ENCODE results near the gene FBXW9. TPM values are rescaled to one million over a fixed set of nuclear protein-coding genes. Genes with fewer than 3 reads are reported as not detected.
"Not testable (repeated sequence)": the region's sequence is repeated elsewhere in the genome, so short reads cannot be mapped to it uniquely, and the experiment has no call there.

FBXW9 gene
- total RNA-seq, 4 donors from 2014 or later, result 5.9 to 13.7 (median 11.3) TPM

DNA sequence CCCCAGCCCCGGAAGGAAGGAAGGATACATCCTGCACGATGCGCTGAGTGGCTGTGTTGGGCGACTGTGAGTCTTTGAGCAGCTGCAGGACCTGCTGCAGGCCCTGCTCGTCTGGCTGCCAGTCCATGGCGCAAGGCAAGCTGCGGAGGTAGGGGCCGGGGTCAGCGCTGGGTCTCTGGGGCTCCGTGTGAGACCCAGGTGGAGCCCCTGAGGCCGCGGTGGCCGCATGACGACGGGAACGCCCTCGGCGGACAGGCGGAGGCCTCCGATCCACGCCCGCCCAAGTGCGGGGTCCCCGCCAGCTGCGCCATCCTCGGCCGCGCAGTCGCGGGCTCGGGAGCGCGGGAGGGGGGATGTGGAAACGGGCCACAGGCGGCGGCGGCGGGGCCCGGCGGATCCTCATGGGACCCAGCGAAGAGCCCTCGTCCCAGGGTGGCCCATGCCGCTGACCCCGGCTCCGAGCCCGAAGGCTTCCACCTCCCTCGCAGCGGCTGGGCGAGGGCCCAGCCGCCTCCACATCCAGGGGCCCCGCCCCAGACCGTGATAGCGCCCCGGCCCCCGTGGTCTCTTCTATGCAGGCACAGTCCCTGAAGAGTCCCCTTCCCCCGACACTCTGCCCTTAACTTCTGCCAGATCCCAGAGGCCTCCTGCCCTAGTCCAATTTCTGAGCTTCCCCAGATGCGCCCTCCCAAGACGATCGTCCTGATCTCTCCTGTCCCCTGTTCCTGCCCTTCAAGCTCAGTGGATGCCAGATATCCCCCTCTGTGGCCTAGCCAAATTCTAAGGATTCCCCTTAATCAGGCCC, 24.6 kb upstream of the FBXW9 start:
- no peaks in the 10 kb centered on the region for H3K9me3 ChIP-seq
- intact Hi-C loops (cut with DNase I), result no loop called here
- H3K36me3 ChIP-seq, result peaks cover 9 to 14% of the 10 kb centered on the region in 2 donors
- H3K4me3 ChIP-seq (replicated peaks in 1 of 3), result peak overlapping the region; percentile 61 to 90 (median 63)
- H3K27ac ChIP-seq, result peak overlapping the region in 2 of 3 donors; percentile 92 to 96
- peaks cover 22 to 25% of the 10 kb centered on the region in 2 donors for H3K4me1 ChIP-seq
- no peak for TF ChIP-seq POLR2A (IDR thresholded peaks at IDR 0.05)
- TF ChIP-seq, protein P1, sequence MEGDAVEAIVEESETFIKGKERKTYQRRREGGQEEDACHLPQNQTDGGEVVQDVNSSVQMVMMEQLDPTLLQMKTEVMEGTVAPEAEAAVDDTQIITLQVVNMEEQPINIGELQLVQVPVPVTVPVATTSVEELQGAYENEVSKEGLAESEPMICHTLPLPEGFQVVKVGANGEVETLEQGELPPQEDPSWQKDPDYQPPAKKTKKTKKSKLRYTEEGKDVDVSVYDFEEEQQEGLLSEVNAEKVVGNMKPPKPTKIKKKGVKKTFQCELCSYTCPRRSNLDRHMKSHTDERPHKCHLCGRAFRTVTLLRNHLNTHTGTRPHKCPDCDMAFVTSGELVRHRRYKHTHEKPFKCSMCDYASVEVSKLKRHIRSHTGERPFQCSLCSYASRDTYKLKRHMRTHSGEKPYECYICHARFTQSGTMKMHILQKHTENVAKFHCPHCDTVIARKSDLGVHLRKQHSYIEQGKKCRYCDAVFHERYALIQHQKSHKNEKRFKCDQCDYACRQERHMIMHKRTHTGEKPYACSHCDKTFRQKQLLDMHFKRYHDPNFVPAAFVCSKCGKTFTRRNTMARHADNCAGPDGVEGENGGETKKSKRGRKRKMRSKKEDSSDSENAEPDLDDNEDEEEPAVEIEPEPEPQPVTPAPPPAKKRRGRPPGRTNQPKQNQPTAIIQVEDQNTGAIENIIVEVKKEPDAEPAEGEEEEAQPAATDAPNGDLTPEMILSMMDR (IDR thresholded peaks at IDR 0.05), result no peak
- no peaks in the 10 kb centered on the region for H3K27me3 ChIP-seq
- peak; percentile 14 to 20 for DNase-seq
- 4 to 13% methylated on average over 13 to 18 of the region's 59 CpGs for WGBS, 2 donors

- intact Hi-C loops (cut with DNase I), result no loop called here
- Histone ChIP-seq H3K36me3 (peaks cover 13 to 20% of the 10 kb centered on the region in 2 donors), H3K4me3 (replicated peaks in 1 of 3) (peak overlapping the region in 1 of 3 donors; percentile 90), H3K9me3 (no peaks in the 10 kb centered on the region), H3K27me3 (no peaks in the 10 kb centered on the region), H3K27ac (no peak overlapping the region), H3K4me1 (peaks cover 22 to 25% of the 10 kb centered on the region in 2 donors)
- WGBS, 2 donors, result 90% methylated on average over 10 of the region's 10 CpGs
- DNase-seq, result no peak
- TF ChIP-seq, protein P1 (IDR thresholded peaks at IDR 0.05), result no peak
- no peak for TF ChIP-seq POLR2A (IDR thresholded peaks at IDR 0.05)
Observed at GRCh38 chr19:12720296-12720695, 23.9 kb upstream of the FBXW9 start.

DNA sequence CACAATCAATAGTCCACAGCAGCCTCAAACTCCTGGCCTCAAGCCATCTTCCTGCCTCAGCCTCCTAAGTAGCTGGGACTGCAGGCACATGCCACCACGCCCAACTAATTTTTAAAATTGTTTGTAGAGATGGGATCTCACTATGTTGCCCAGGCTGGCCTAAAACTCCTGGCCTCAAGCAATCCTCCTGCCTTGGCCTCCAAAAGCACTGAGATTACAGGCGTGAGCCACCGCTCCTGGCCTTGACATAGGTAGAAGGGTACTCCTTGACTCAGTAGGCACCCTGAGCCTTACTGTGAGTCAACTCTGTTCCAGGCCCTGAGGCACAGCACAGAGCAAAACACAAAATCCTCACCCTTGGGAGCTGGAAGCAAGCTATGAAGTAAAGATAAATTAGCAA, 19.5 kb upstream of the FBXW9 start:
- Histone ChIP-seq H3K4me1 (peaks cover 4 to 10% of the 10 kb centered on the region in 2 donors), H3K4me3 (replicated peaks in 1 of 3) (no peak overlapping the region), H3K27ac (no peak overlapping the region), H3K9me3 (no peaks in the 10 kb centered on the region), H3K27me3 (no peaks in the 10 kb centered on the region), H3K36me3 (peaks cover 44 to 55% of the 10 kb centered on the region in 2 donors)
- WGBS, 2 donors, result 96 to 100% methylated on average over 3 of the region's 3 CpGs
- intact Hi-C loops (cut with DNase I), result no loop called here
- no peak for TF ChIP-seq POLR2A (IDR thresholded peaks at IDR 0.05)
- TF ChIP-seq, protein P1 (IDR thresholded peaks at IDR 0.05), result no peak
- no peak for DNase-seq

- Histone ChIP-seq H3K4me1 (peaks cover 0 to 2% of the 10 kb centered on the region in 2 donors), H3K9me3 (no peaks in the 10 kb centered on the region), H3K36me3 (peaks cover 52 to 63% of the 10 kb centered on the region in 2 donors), H3K27ac (no peak overlapping the region), H3K4me3 (replicated peaks in 1 of 3) (no peak overlapping the region), H3K27me3 (no peaks in the 10 kb centered on the region)
- 93 to 97% methylated on average over 11 to 15 of the region's 15 CpGs for WGBS, 2 donors
- TF ChIP-seq POLR2A (IDR thresholded peaks at IDR 0.05), result no peak
- TF ChIP-seq, protein P1 (IDR thresholded peaks at IDR 0.05), result no peak
- intact Hi-C loops (cut with DNase I), result no loop called here
- no peak for DNase-seq
Observed at GRCh38 chr19:12715102-12715501, 18.7 kb upstream of the FBXW9 start.

- H3K9me3 ChIP-seq; H3K27me3 ChIP-seq; H3K27ac ChIP-seq; DNase-seq; intact Hi-C loops (cut with DNase I); H3K4me1 ChIP-seq; H3K4me3 ChIP-seq (replicated peaks in 1 of 3): not testable (repeated sequence)
- 93 to 94% methylated on average over 9 of the region's 9 CpGs for WGBS, 2 donors
- H3K36me3 ChIP-seq, result peaks cover 65 to 69% of the 10 kb centered on the region in 2 donors
Observed at GRCh38 chr19:12713304-12713703, 16.9 kb upstream of the FBXW9 start.

All from thyroid gland (tissue), 4 donors.